Endothelial cell of umbilical vein (primary cell): Measurements from ENCODE around the gene C17orf50. TPM values are rescaled to one million over a fixed set of nuclear protein-coding genes. Genes with fewer than 3 reads are reported as not detected.

Source experiments
- BruUV-seq: library from RNA; stranded (reverse); fragments of 400-500 nt; replicated peaks from 2 replicates; lab custom pipeline; 2021; lab: Mats Ljungman, UMichigan
- CTCF ChIA-PET: fragments of 300-600, 350-600 bp; sonication (Branson Sonifier 250); formaldehyde crosslinking; loops from one replicate; lab custom pipeline; 2021; ENCODE audit warnings: antibody characterized with exemption, inconsistent platforms; lab: Charles Lee
- POLR2A ChIA-PET: fragments of 300-600, 350-600 bp; sonication (Branson Sonifier 250); formaldehyde crosslinking; loops from one replicate; lab custom pipeline; 2021; ENCODE audit warnings: antibody characterized with exemption, inconsistent platforms; lab: Charles Lee
- DNase-seq: peaks from one replicate; pipeline ENCODE4 v3.0.0-alpha.2; 2011; ENCODE audit warnings: low read depth, low spot score
- FAIRE-seq: peaks from 2 replicates; lab custom pipeline; 2011; peaks lifted over from hg19 to GRCh38; lab: Jason Lieb, UNC
- H2AFZ ChIP-seq: 2 replicates; pipeline ENCODE4 v1.6.0; 2012; ENCODE audit warnings: low read depth, low read length, control low read depth, inconsistent platforms
- H3K27ac ChIP-seq: 2 replicates; pipeline ENCODE4 v1.5.1; 2011; ENCODE audit warnings: low read depth, mild to moderate bottlenecking, control low read depth, low read length, moderate library complexity; ENCODE audit not compliant: insufficient read depth
- H3K27me3 ChIP-seq, 2 experiments: 2 replicates each; pipeline versions ENCODE4 v1.6.0 to v1.6.1; 2011; ENCODE audit warnings: low read length in 2 of 2, mixed read lengths in 1 of 2; ENCODE audit not compliant: control insufficient read depth in 2 of 2, insufficient read depth in 2 of 2
- H3K36me3 ChIP-seq, 2 experiments: 2 replicates in 1 of 2; 3 replicates in 1 of 2; pipeline ENCODE4 v1.5.1; 2011; ENCODE audit warnings: low read length in 2 of 2, mild to moderate bottlenecking in 1 of 2, moderate library complexity in 1 of 2; ENCODE audit not compliant: control insufficient read depth in 2 of 2, insufficient read depth in 2 of 2; ENCODE audit errors: extremely low read depth in 1 of 2
- H3K4me1 ChIP-seq: 3 replicates; pipeline ENCODE4 v1.5.1; 2011; ENCODE audit warnings: mild to moderate bottlenecking, low read length; ENCODE audit not compliant: control insufficient read depth, insufficient read depth; ENCODE audit errors: extremely low read depth
- H3K4me2 ChIP-seq: 2 replicates; pipeline ENCODE4 v1.6.1; 2011; ENCODE audit warnings: low read length, control low read depth, mixed read lengths; ENCODE audit not compliant: insufficient read depth
- H3K4me3 ChIP-seq, 3 experiments: fragments of 200-600 bp in 1 of 3; sonication (generic), shearing (Covaris generic) in 1 of 3; replicated peaks in 1 of 3; 2 replicates each; pipeline ENCODE4 v1.5.1; 2011 to 2016; ENCODE audit warnings: control low read depth in 3 of 3, low read length in 3 of 3, mild to moderate bottlenecking in 2 of 3, inconsistent platforms in 1 of 3, low read depth in 1 of 3, moderate library complexity in 1 of 3; ENCODE audit not compliant: insufficient read depth in 1 of 3
- H3K79me2 ChIP-seq: 2 replicates; pipeline ENCODE4 v1.6.0; 2012; ENCODE audit warnings: low read length, inconsistent platforms; ENCODE audit not compliant: control insufficient read depth, insufficient read depth
- H3K9ac ChIP-seq: replicated peaks from 2 replicates; pipeline ENCODE3; 2011; ENCODE audit warnings: low read length, control low read depth; ENCODE audit not compliant: insufficient read depth; ENCODE audit errors: extremely low read depth
- H3K9me1 ChIP-seq: replicated peaks from 3 replicates; pipeline ENCODE4 v1.6.0; 2011; ENCODE audit warnings: mild to moderate bottlenecking, low read length; ENCODE audit not compliant: control insufficient read depth, insufficient read depth; ENCODE audit errors: extremely low read depth
- H3K9me3 ChIP-seq: replicated peaks from 2 replicates; pipeline ENCODE4 v1.5.1; 2012; ENCODE audit warnings: low read length, inconsistent platforms; ENCODE audit not compliant: control insufficient read depth, insufficient read depth
- H4K20me1 ChIP-seq: replicated peaks from 2 replicates; pipeline ENCODE3; 2011; ENCODE audit warnings: mild to moderate bottlenecking, low read length; ENCODE audit not compliant: control insufficient read depth, insufficient read depth; ENCODE audit errors: extremely low read depth
- EZH2 ChIP-seq: IDR thresholded peaks from 2 replicates; pipeline ENCODE4 v1.6.1; 2012; ENCODE audit warnings: borderline replicate concordance, low read depth, mild to moderate bottlenecking, moderate library complexity, low read length, inconsistent platforms; ENCODE audit not compliant: severe bottlenecking
- FOS ChIP-seq: IDR thresholded peaks from 2 replicates; pipeline ENCODE4 v1.6.1; 2011; ENCODE audit warnings: mild to moderate bottlenecking, low read length, moderate library complexity, borderline replicate concordance; ENCODE audit not compliant: insufficient read depth
- GATA2 ChIP-seq: IDR thresholded peaks from 2 replicates; pipeline ENCODE4 v1.7.0; 2011; ENCODE audit warnings: low read depth, mild to moderate bottlenecking, moderate library complexity, mixed read lengths, low read length; ENCODE audit not compliant: insufficient read length, insufficient read depth
- JUN ChIP-seq: IDR thresholded peaks from 2 replicates; pipeline ENCODE4 v1.6.1; 2011; ENCODE audit warnings: borderline replicate concordance, low read depth; ENCODE audit not compliant: insufficient read length, insufficient read depth
- MYC ChIP-seq: IDR thresholded peaks from one replicate; pipeline ENCODE4 v1.6.1; 2011; ENCODE audit warnings: mild to moderate bottlenecking, low read depth, low read length
- POLR2A ChIP-seq: IDR thresholded peaks from 2 replicates; pipeline ENCODE4 v1.6.1; 2012; ENCODE audit warnings: low read depth, mild to moderate bottlenecking, control low read depth, low read length
- POLR2AphosphoS5 ChIP-seq: IDR thresholded peaks from 2 replicates; pipeline ENCODE4 v1.6.1; 2012; ENCODE audit warnings: low read depth, mild to moderate bottlenecking, control low read depth, low read length, moderate library complexity; ENCODE audit not compliant: insufficient read depth
- dilution Hi-C: fragments of 300-500 bp; cut with MboI; formaldehyde crosslinking; loops from one replicate; pipeline ENCODE4 v1.15.0; 2019; ENCODE audit warnings: low sequenced_read_pairs; ENCODE audit not compliant: extremely low pct_ligation_motif_present
- intact Hi-C: fragments of 100-400 bp; cut with micrococcal nuclease; formaldehyde crosslinking; loops from one replicate; pipeline ENCODE4 v1.10.0; 2022
- polyA plus RNA-seq, 4 experiments: library from polyadenylated mRNA; depleted of rRNA in 3 of 4; stranded (reverse) in 3 of 4; unstranded in 1 of 4; fragments of >200 nt; gene quantifications; 2 replicates each; pipeline versions ENCODE4 v1.2.1 to v1.2.3, GENCODE V29; 2011 to 2012; ENCODE audit warnings: missing spikeins in 1 of 4
- total RNA-seq: library from RNA; stranded (reverse); gene quantifications from 2 replicates; pipeline ENCODE4 v1.2.3, GENCODE V29; 2021
- TF ChIP-seq, protein P1 (sequence below): IDR thresholded peaks from 2 replicates; pipeline ENCODE4 v1.6.1; 2011; ENCODE audit not compliant: insufficient read depth, insufficient read length
- TF ChIP-seq, protein P2 (sequence below), 2 donors: IDR thresholded peaks; 1 replicate in 1 of 2; 2 replicates in 1 of 2; pipeline ENCODE4 v1.5.1; 2011; ENCODE audit warnings: low read length in 2 of 2, mild to moderate bottlenecking in 2 of 2, moderate library complexity in 2 of 2, control low read depth in 1 of 2, inconsistent platforms in 1 of 2, low read depth in 1 of 2; ENCODE audit not compliant: insufficient read depth in 1 of 2; ENCODE audit errors: extremely low read depth in 1 of 2

The C17orf50 gene
- total and polyA plus RNA-seq, 2 donors (not counting 3 experiments of a cell fraction or from before 2014, with no cell fraction given): 0.15 TPM; not detected in 1

DNA sequence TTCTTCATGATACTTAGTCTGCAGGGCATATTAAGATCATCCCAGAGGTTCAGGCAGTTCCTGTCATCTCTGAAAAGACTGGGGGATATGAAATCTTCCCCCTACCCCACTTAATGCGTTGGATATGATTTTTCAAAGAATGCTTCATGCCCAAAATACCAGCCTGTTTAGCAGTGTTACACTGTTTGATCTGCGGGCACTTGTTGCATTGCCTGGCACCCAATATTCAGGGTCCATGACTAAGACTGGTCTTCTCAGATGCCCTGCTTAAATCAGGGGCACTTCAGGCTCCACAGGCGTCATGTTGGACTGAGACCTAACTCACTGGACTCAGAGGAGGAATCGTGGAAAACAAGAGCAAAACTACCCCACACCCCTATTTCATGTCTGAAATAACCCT lies 35.6 kb upstream of the C17orf50 start:
- dilution Hi-C loops (loop anchor here (25.0 kb wide), 1 partner anchor 113 kb away; no protein-coding TSS in a partner anchor), intact Hi-C loops (no loop called here)
- no peaks in the 10 kb centered on the region for H3K27me3 ChIP-seq
- ChIA-PET CTCF (no interaction called here), POLR2A (no interaction called here)
- no peak overlapping the region for H2AFZ ChIP-seq
- no TSS peak for BruUV-seq
- H3K79me2 ChIP-seq: no peaks in the 10 kb centered on the region
- H3K27ac ChIP-seq: no peak overlapping the region
- TF ChIP-seq POLR2A: no peak
- TF ChIP-seq POLR2AphosphoS5: no peak
- no peak for TF ChIP-seq EZH2
- no peak for TF ChIP-seq FOS
- TF ChIP-seq, protein P1, sequence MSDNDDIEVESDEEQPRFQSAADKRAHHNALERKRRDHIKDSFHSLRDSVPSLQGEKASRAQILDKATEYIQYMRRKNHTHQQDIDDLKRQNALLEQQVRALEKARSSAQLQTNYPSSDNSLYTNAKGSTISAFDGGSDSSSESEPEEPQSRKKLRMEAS: no peak
- TF ChIP-seq GATA2: no peak
- TF ChIP-seq MYC: no peak
- TF ChIP-seq JUN: no peak
- TF ChIP-seq, protein P2, sequence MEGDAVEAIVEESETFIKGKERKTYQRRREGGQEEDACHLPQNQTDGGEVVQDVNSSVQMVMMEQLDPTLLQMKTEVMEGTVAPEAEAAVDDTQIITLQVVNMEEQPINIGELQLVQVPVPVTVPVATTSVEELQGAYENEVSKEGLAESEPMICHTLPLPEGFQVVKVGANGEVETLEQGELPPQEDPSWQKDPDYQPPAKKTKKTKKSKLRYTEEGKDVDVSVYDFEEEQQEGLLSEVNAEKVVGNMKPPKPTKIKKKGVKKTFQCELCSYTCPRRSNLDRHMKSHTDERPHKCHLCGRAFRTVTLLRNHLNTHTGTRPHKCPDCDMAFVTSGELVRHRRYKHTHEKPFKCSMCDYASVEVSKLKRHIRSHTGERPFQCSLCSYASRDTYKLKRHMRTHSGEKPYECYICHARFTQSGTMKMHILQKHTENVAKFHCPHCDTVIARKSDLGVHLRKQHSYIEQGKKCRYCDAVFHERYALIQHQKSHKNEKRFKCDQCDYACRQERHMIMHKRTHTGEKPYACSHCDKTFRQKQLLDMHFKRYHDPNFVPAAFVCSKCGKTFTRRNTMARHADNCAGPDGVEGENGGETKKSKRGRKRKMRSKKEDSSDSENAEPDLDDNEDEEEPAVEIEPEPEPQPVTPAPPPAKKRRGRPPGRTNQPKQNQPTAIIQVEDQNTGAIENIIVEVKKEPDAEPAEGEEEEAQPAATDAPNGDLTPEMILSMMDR (IDR thresholded peaks at IDR 0.05; ENCODE audit: extremely low read depth in 1 of 2, insufficient read depth in 1 of 2, low read depth in 1 of 2, low read length in 2 of 2): no peak
- FAIRE-seq: no peak
- H3K9me3 ChIP-seq: no peaks in the 10 kb centered on the region
- no peaks in the 10 kb centered on the region for H3K4me1 ChIP-seq
- DNase-seq: no peak
- H3K36me3 ChIP-seq: peaks cover 16 to 26% of the 10 kb centered on the region in 2 experiments
- no peak overlapping the region for H3K4me2 ChIP-seq
- H4K20me1 ChIP-seq: no peaks in the 10 kb centered on the region
- no peak overlapping the region for H3K4me3 ChIP-seq
- H3K9me1 ChIP-seq: no peaks in the 10 kb centered on the region
- H3K9ac ChIP-seq: no peak overlapping the region
